HG03196 (cell line): ENCODE data around the gene NR4A1.

ENCODE experiments used
- ATAC-seq: cut with Tn5 transposase; IDR thresholded peaks from one replicate; pipeline ENCODE4 v1.9.1; 2021; ENCODE audit not compliant: unreplicated experiment

NR4A1 gene

DNA sequence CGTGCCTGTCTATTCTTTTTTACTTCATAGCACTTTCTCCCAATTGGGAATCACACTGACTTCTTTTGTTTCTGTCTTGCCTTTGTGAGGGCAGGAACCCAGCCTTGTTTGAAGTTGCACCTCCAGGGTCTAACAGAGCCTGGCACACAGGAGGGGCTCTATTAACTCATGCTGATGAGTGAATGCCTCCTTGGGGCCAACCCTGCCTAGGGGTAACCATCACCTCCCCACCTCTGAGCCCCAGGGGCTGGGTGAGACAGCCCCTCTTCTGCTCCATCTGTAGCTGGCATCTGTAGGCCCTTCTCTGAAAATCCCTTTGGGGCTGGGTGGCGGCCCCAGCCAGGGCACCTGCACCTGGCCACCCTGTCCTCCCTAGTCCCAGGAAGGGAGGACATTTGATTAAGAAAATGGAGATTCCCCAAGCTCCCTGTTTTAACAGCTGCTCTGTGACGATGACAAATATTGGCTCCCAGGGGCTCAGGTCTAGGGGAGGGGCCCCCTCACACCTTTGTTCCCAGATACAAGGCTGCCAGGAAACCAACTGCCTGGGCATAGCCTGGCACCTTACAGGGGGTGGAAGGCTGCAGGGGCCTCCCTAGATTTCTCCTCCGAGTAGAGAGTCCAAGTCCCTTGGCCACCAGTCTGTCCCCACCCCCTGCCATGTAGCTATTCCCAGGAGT is 32.7 kb upstream of the NR4A1 start:
- no peak for ATAC-seq

GRCh38 chr12:52019113-52019770 is 32.0 kb upstream of the NR4A1 start:
- no peak for ATAC-seq

GRCh38 chr12:52020539-52021336 is 30.5 kb upstream of the NR4A1 start:
- no peak for ATAC-seq

DNA sequence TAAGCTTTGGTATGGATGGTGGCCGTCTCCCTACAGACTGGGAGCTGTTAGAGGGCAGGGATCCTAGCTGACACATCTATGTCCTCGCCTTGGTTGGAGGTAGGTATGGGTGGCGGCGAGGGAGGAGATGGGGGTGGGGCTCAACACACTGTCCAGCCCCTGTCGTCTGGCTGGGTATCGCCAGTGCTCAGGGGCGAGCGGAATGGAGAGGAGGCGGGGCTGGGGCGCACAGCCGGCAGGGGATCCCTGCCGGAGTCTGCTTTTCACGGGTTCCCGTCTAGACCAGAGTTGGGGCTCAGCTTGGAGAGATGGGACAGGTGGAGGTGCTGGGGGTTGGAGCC is 28.4 kb upstream of the NR4A1 start:
- no peak for ATAC-seq

GRCh38 chr12:52023182-52023975 is 27.9 kb upstream of the NR4A1 start:
- no peak for ATAC-seq

GRCh38 chr12:52023976-52024688 is 27.1 kb upstream of the NR4A1 start:
- ATAC-seq, result no peak

GRCh38 chr12:52024845-52025230 is 26.4 kb upstream of the NR4A1 start:
- no peak for ATAC-seq

GRCh38 chr12:52026263-52026662 is 25.0 kb upstream of the NR4A1 start:
- no peak for ATAC-seq

DNA sequence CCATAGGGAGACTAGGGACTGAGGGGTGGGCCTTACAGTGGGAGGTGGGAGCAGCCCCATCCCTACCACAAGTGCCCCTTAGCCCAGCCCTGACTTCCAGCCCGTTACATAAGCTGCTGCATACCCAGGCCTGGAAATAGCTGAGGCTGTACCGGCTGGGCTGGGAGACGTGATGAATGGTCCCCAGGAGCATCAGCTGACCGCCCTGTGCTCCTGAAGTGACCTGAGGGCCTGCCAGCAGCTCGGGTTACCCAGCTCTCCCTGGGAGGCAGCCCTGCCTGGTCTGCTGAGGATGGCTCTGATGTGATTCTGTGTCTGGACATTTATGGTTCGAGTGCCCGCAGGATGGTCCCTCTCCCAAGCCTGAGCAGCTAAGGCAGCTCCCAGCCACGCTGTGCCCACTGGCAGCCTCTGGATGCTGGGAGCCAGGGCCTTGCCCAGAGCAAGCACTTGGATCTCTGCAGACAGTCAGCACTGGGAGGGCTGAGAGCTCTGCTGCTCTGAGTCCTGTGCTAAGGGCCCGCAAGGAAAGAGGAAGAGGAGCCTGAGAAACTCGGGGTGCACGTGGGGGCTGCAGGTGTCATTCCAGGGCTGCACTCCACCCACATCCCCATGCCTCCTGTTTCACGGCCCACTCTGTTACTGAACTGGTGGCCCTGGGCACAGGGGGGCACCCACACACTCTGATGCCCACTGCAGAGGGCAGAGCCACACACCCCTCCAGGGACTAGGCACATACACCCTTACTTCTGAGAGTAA is 24.0 kb upstream of the NR4A1 start:
- ATAC-seq, result no peak

DNA sequence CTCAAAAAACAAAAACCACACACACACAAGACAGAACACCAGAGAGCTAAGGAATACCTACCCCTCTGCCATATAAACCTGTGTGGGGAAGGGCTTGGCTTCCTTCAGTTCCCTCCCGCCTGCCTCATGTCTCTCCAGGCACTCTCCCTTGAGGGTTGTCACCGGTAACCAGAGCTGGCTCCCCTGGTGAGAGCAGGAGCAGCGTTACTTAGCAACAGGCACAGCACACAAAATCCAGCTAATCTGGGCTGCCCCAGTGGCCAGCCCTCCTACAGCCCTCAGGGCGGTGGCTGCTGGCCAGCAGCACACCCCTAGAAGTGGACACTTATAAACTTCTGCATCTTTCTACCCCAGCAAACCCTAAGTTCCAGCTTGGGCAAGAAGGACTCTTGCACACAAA is 21.6 kb upstream of the NR4A1 start:
- no peak for ATAC-seq

GRCh38 chr12:52032446-52032803 is 18.8 kb upstream of the NR4A1 start:
- ATAC-seq, result no peak

- ATAC-seq, result peak; percentile 86
Observed at GRCh38 chr12:52032804-52033445, 18.3 kb upstream of the NR4A1 start.

- no peak for ATAC-seq
Observed at GRCh38 chr12:52033446-52034140, 17.6 kb upstream of the NR4A1 start.

DNA sequence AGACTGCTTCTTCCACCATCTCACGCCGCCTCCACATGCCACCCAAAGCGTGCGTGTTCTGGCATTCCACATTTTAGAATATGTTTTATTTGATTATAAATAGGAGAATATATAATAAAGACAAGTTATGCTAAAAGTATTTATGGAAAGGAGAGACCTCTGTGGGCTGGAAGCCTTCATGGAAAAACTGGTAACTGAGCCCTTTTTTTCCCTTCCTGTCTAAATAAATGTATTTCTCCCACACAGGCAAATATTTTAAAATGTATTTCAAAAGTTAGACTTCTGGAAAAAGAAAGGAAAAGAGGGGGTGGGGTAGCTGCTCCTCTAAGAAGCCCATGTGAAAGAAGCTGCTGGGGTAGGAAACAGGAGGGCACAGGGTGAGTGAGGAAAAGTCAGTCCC is 16.1 kb upstream of the NR4A1 start:
- no peak for ATAC-seq

DNA sequence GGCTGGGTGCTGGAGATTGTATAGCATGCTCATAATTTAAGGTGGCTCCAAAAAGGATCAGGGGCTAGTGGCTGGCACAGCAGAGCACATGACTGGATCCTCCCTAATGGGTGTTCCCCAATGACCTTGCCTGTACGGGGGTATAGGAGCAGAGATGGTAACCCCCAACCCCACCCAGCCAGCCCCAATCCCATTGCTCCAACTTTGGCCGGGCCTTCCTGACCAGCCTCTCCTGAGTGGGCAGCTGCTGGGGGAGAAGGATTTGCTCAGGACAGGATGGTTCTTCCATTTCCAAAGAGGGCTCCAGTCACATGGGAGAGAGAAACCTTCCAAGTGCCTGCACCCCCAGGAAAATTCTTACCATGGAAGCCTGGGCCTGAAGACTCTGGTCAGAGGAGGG is 15.3 kb upstream of the NR4A1 start:
- no peak for ATAC-seq

- ATAC-seq, result peak; percentile 39
Observed at GRCh38 chr12:52036587-52037171, 14.6 kb upstream of the NR4A1 start.

- ATAC-seq, result no peak
Observed at GRCh38 chr12:52037248-52037861, 13.9 kb upstream of the NR4A1 start.

- ATAC-seq, result no peak
Observed at GRCh38 chr12:52038447-52038846, 12.8 kb upstream of the NR4A1 start.
